ENCODE measurements around the gene HAPLN1.

GRCh38 chr5:83745816-83746215 lies 25.2 kb upstream of the HAPLN1 start:
- TF ChIP-seq POLR2A (IDR thresholded peaks at IDR 0.05; ENCODE audit: extremely low read depth, insufficient read length) (no peak), CTCF (IDR thresholded peaks at IDR 0.05; ENCODE audit: low read depth, low read length) (no peak), MYC (IDR thresholded peaks at IDR 0.05; ENCODE audit: low read depth, low read length) (no peak), MAX (IDR thresholded peaks at IDR 0.05; ENCODE audit: low read depth, low read length) (no peak)
